GM23338 (cell line): ENCODE results near the gene SLC25A15. TPM values are rescaled to one million over a fixed set of nuclear protein-coding genes. Genes with fewer than 3 reads are reported as not detected.
"Not testable (repeated sequence)": the region's sequence is repeated elsewhere in the genome, so short reads cannot be mapped to it uniquely, and the experiment has no call there.

Experiments used
- ATAC-seq: fragments of 200-7000 bp; cut with Tn5 transposase; 3 replicates; pipeline ENCODE4 v1.9.1; 2020
- DNase-seq: peaks from one replicate; pipeline ENCODE4 v3.0.0-alpha.2; 2015; ENCODE audit warnings: low spot score
- H2AFZ ChIP-seq: fragments of 200-600 bp; sonication (generic); 2 replicates; pipeline ENCODE4 v1.8.0; 2016; ENCODE audit warnings: antibody characterized with exemption, mild to moderate bottlenecking, moderate library complexity
- H3F3A ChIP-seq: fragments of 200-600 bp; sonication (generic); replicated peaks from 2 replicates; pipeline ENCODE4 v1.8.0; 2017; ENCODE audit warnings: antibody characterized with exemption, mixed run types, low read depth
- H3K27ac ChIP-seq: fragments of 200-600 bp; sonication (generic); 2 replicates; pipeline ENCODE4 v1.6.1; 2016; ENCODE audit warnings: low read depth
- H3K27me3 ChIP-seq: fragments of 200-600 bp; sonication (generic); 2 replicates; pipeline ENCODE4 v1.8.0; 2016; ENCODE audit warnings: mild to moderate bottlenecking, mixed run types, moderate library complexity; ENCODE audit not compliant: insufficient read depth
- H3K36me3 ChIP-seq: fragments of 200-600 bp; sonication (generic); 2 replicates; pipeline ENCODE4 v1.8.0; 2016; ENCODE audit warnings: mild to moderate bottlenecking; ENCODE audit not compliant: insufficient read depth
- H3K4me1 ChIP-seq: fragments of 200-600 bp; sonication (generic); 2 replicates; pipeline ENCODE4 v1.8.0; 2016; ENCODE audit warnings: mild to moderate bottlenecking, moderate library complexity; ENCODE audit not compliant: insufficient read depth
- H3K4me2 ChIP-seq: fragments of 200-600 bp; sonication (generic); 2 replicates; pipeline ENCODE4 v1.7.1; 2017; ENCODE audit warnings: mixed run types
- H3K4me3 ChIP-seq: fragments of 200-600 bp; sonication (generic); 2 replicates; pipeline ENCODE4 v1.6.1; 2016; ENCODE audit warnings: mixed run types
- H3K79me2 ChIP-seq: fragments of 200-600 bp; sonication (generic); replicated peaks from 2 replicates; pipeline ENCODE4 v1.8.0; 2017; ENCODE audit warnings: mild to moderate bottlenecking; ENCODE audit not compliant: insufficient read depth
- H3K9me2 ChIP-seq: fragments of 200-600 bp; sonication (generic); 2 replicates; pipeline ENCODE4 v1.8.0; 2017; ENCODE audit not compliant: insufficient read depth
- H4K20me1 ChIP-seq: fragments of 200-600 bp; sonication (generic); replicated peaks from 2 replicates; pipeline ENCODE4 v1.8.0; 2017; ENCODE audit warnings: mild to moderate bottlenecking; ENCODE audit not compliant: insufficient read depth
- H3K27ac Mint-ChIP-seq: 2 replicates; pipeline ENCODE4 v1.8.0; 2020; ENCODE audit warnings: inconsistent platforms, mild to moderate bottlenecking, moderate library complexity, mixed read lengths
- H3K27me3 Mint-ChIP-seq: 3 replicates; pipeline ENCODE4 v1.8.0; 2022; ENCODE audit warnings: low read depth, mild to moderate bottlenecking, moderate library complexity, mixed read lengths, inconsistent platforms; ENCODE audit not compliant: insufficient read depth, poor library complexity
- H3K36me3 Mint-ChIP-seq: 3 replicates; pipeline ENCODE4 v1.8.0; 2021; ENCODE audit warnings: low read depth, mild to moderate bottlenecking, inconsistent platforms, moderate library complexity, mixed read lengths
- H3K4me1 Mint-ChIP-seq: 3 replicates; pipeline ENCODE4 v1.8.0; 2020; ENCODE audit warnings: mild to moderate bottlenecking, inconsistent platforms, mixed read lengths
- H3K4me3 Mint-ChIP-seq: 3 replicates; pipeline ENCODE4 v1.8.0; 2021; ENCODE audit warnings: moderate library complexity, mild to moderate bottlenecking, inconsistent platforms, mixed read lengths
- H3K9me3 Mint-ChIP-seq: 3 replicates; pipeline ENCODE4 v1.8.0; 2020; ENCODE audit warnings: moderate library complexity, mild to moderate bottlenecking, inconsistent platforms, mixed read lengths
- CREB1 ChIP-seq: fragments of 250-450 bp; sonication (Bioruptor Pico); IDR thresholded peaks from 2 replicates; pipeline ENCODE4 v1.5.0; 2020; ENCODE audit warnings: low read depth, mild to moderate bottlenecking, moderate library complexity
- ETS1 ChIP-seq: IDR thresholded peaks from 2 replicates; pipeline ENCODE4 v1.6.1; 2016; ENCODE audit warnings: antibody characterized with exemption
- EZH2 ChIP-seq: fragments of 200-600 bp; sonication (generic); IDR thresholded peaks from one replicate; pipeline ENCODE4 v1.8.0; 2017; ENCODE audit warnings: antibody characterized with exemption, mild to moderate bottlenecking, low read depth; ENCODE audit not compliant: unreplicated experiment
- EZH2phosphoT487 ChIP-seq: fragments of 200-600 bp; sonication (generic); IDR thresholded peaks from one replicate; pipeline ENCODE4 v1.8.1; 2018; ENCODE audit warnings: antibody characterized with exemption; ENCODE audit not compliant: unreplicated experiment
- REST ChIP-seq: IDR thresholded peaks from one replicate; pipeline ENCODE4 v1.6.1; 2018; ENCODE audit warnings: antibody characterized with exemption; ENCODE audit not compliant: unreplicated experiment
- ZNF331 ChIP-seq: fragments of 250-450 bp; sonication (Bioruptor Pico); IDR thresholded peaks from 2 replicates; pipeline ENCODE4 v1.5.0; 2020; ENCODE audit warnings: low read depth, mild to moderate bottlenecking, moderate library complexity
- polyA plus RNA-seq: library from polyadenylated mRNA; unstranded; fragments of >200 nt; fragmentation: Nextera tagmentation; extraction: Ambion mirVana; gene quantifications from 2 replicates; pipeline ENCODE4 v1.2.1, GENCODE V29; 2016
- total RNA-seq: library from RNA; depleted of rRNA; stranded (reverse); fragments of >200 nt; shearing (Covaris generic); gene quantifications from 2 replicates; pipeline ENCODE4 v1.2.3, GENCODE V29; 2014
- TF ChIP-seq, protein P1 (sequence below), 2 experiments: fragments of 200-600 bp in 1 of 2; sonication (generic) in 1 of 2; conservative IDR thresholded peaks; 2 replicates each; pipeline versions ENCODE4 v1.5.1 to v1.6.1; 2016 to 2017; ENCODE audit warnings: antibody characterized with exemption in 2 of 2, low read depth in 2 of 2, mild to moderate bottlenecking in 2 of 2, moderate library complexity in 1 of 2

SLC25A15 gene
- total and polyA plus RNA-seq, 2 experiments from 2014 or later, result 6.5 to 32.6 TPM

DNA sequence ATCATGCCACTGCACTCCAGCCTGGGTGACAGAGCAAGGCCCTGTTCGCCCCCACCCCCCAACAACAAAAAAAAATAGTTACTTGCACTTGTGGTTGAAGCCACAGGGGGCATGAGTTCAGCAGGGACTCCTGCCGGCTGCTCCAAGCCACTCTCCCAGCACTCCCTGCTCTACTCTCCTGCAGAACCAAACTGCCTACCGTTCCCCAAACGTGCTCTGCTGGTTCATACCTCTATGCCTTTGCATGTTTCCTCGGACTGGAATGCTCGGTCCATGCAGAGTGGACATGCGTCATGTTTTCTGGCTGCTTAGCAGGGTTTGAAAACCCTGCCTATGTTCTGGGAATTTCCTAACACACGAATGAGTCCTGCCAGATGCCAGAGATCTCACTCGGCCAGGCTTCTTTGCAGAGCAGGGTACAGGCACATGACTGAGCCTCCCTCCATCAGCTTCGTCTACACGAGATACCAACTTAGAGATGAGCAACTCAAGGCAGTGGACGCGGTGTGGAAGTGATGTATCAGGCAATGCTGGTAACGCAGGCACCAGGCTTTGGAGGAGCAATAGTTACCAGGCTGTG is 8.5 kb upstream of the SLC25A15 start (continued):
- TF ChIP-seq EZH2phosphoT487 (no peak), ZNF331 (no peak), CREB1 (no peak), REST (no peak), EZH2 (no peak)
- TF ChIP-seq, protein P1, sequence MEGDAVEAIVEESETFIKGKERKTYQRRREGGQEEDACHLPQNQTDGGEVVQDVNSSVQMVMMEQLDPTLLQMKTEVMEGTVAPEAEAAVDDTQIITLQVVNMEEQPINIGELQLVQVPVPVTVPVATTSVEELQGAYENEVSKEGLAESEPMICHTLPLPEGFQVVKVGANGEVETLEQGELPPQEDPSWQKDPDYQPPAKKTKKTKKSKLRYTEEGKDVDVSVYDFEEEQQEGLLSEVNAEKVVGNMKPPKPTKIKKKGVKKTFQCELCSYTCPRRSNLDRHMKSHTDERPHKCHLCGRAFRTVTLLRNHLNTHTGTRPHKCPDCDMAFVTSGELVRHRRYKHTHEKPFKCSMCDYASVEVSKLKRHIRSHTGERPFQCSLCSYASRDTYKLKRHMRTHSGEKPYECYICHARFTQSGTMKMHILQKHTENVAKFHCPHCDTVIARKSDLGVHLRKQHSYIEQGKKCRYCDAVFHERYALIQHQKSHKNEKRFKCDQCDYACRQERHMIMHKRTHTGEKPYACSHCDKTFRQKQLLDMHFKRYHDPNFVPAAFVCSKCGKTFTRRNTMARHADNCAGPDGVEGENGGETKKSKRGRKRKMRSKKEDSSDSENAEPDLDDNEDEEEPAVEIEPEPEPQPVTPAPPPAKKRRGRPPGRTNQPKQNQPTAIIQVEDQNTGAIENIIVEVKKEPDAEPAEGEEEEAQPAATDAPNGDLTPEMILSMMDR (conservative IDR thresholded peaks at IDR 0.05; ENCODE audit: low read depth in 2 of 2), result no peak; a peak in 1 of 4 replicates

DNA sequence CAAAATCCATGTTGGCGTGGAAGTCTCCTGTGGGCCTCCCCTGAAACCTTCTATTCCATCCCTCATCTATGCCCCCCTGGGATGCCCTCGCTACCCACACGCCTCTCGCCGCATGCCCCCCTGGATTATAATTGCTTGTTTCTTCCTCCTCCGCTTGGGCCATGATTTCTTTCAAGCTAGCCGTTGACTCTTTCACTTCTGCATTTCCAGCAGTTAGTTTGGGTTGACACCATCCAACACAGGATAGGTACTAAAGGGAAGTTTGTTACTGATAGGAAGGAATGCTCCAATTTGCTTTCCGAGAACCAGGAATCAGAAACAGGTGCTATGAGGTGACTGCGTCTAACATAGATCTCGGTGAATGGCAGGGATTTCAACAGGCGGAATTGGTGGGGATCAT is 7.7 kb upstream of the SLC25A15 start:
- H3K27me3 Mint-ChIP-seq, result no peaks in the 10 kb centered on the region
- no peak for DNase-seq
- no peak for TF ChIP-seq ETS1
- no peak for TF ChIP-seq REST
- no peaks in the 10 kb centered on the region for H3K79me2 ChIP-seq
- no peaks in the 10 kb centered on the region for H3K27me3 ChIP-seq
- H3K36me3 ChIP-seq, result no peaks in the 10 kb centered on the region
- H3K4me3 ChIP-seq, result no peak overlapping the region
- H3K4me1 Mint-ChIP-seq, result peaks cover 10% of the 10 kb centered on the region
- no peaks in the 10 kb centered on the region for H3K4me1 ChIP-seq
- no peak for ATAC-seq
- no peaks in the 10 kb centered on the region for H3K9me3 Mint-ChIP-seq
- no peak overlapping the region for H3K4me3 Mint-ChIP-seq
- H3K36me3 Mint-ChIP-seq, result no peaks in the 10 kb centered on the region; the same call in 2 of the 3 replicates
- no peak overlapping the region for H3K27ac ChIP-seq
- H3K9me2 ChIP-seq, result no peaks in the 10 kb centered on the region
- no peaks in the 10 kb centered on the region for H3F3A ChIP-seq
- H4K20me1 ChIP-seq, result no peaks in the 10 kb centered on the region
- H3K4me2 ChIP-seq, result no peak overlapping the region
- H2AFZ ChIP-seq, result peak overlapping the region; percentile 95; the same call in 1 of the 2 replicates
- H3K27ac Mint-ChIP-seq, result no peak overlapping the region

DNA sequence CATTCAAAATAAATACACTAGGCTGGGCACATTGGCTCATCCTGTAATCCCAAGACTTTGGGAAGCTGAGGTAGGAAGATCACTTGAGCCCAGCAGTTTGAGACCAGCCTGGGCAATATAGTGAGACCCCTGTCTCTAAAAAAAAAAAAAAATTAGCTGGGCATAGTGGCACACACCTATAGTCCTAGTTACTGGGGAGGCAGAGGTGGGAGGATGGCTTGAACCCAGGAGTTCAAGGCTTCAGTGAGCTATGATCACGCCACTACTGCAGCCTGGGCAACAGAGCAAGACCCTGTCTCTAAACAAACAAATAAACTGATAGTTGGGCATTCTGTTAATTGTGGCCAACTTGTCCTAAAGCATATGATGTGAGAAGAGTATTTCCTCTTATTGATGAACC is 6.4 kb upstream of the SLC25A15 start:
- H3K36me3 Mint-ChIP-seq, H3K4me1 Mint-ChIP-seq, H3K36me3 ChIP-seq, H3K27ac Mint-ChIP-seq, H3K27ac ChIP-seq, H2AFZ ChIP-seq, H3K4me2 ChIP-seq, H3K9me3 Mint-ChIP-seq, H3K27me3 ChIP-seq, H4K20me1 ChIP-seq, H3K4me1 ChIP-seq, H3F3A ChIP-seq, H3K9me2 ChIP-seq, H3K79me2 ChIP-seq, H3K4me3 ChIP-seq, DNase-seq, H3K4me3 Mint-ChIP-seq, H3K27me3 Mint-ChIP-seq, ATAC-seq: not testable (repeated sequence)
